HL-60/S4 treated with phorbol 12-myristate 13-acetate at 8.2 ng/mL for 4 days and 3 days (cell line): ENCODE measurements around the gene KLHL4.
"Not testable (repeated sequence)": the region's sequence is repeated elsewhere in the genome, so short reads cannot be mapped to it uniquely, and the experiment has no call there.

Experiments used
- in situ Hi-C: fragments of 300-500 bp; cut with MboI; formaldehyde crosslinking; loops from 2 replicates; pipeline ENCODE4 v1.15.0; 2022; ENCODE audit warnings: low sequenced_read_pairs

The KLHL4 gene

DNA sequence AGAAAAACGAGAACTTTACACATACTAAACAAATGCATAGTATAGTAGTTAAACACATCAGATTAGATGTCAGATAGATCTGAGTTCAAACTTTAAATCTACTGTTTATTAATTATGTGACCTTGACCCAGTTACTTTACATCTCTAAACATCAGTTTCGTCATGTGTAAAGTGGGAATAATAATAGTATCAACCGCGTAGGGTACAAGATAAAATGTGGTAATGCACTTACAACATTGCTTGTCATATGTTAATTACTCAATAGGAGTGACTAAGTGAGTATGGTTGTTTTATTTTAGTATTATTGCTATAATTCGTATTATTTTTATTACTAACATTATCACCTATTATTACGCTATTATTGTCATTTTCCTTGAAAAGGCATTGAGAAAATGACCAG, 144.2 kb downstream of the KLHL4 start:
- in situ Hi-C loops = no loop called here

DNA sequence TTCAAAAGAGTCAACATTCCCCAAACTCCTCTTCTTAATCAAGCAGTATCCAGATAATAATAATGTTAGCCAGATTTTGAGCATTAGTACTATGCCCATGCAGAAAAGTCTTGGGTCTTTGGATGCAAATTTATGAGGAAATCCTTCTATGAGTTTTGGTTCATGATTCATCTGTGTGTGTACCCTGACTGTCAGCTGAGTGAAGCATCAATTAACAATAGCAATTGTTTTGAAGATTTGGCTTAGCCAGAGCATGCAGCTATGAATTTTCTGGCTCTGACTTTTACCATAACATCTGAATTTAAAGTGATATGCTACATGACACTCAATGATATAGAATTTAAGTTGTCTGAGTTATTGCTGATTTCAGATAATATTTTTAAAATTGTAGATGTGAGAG, 145.8 kb downstream of the KLHL4 start:
- in situ Hi-C loops = no loop called here

DNA sequence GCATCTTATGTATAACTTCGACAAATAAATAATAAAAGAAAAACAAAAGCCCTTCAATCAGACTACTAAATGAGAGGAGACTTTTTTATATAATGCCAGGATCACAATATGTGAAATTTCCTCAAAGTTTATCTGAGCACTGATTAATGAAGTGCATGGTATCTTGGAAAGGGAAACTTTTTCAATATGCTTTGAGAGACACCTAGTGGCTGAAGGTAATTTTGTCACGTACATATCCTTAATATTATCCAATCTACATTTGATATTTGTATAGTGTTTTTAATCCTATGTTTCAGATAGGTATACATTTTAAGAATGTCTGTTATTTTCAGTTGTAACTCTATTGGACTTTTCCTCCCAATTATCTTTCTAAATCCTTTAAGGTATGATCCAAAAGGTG, 146.8 kb downstream of the KLHL4 start:
- in situ Hi-C loops = no loop called here

DNA sequence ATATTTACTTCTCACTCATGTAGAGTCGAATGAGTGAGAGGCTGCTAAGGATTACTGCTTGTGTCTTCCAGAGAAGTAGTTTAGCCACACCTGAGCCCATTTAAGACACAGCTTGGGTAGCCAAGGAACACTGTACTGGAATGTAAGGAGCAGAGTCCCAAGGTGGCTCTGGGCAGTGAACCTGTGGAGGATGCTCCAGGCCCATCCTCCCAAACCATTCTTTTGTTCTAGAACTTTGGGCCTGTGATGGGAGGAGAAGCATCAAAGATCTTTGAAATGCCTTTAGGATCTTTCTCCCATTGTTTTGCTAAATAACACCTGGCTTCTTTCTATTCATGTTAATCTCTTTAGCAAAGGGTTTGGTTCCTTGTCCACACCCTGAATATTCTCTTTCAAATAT, 162.2 kb downstream of the KLHL4 start:
- in situ Hi-C loops = no loop called here

DNA sequence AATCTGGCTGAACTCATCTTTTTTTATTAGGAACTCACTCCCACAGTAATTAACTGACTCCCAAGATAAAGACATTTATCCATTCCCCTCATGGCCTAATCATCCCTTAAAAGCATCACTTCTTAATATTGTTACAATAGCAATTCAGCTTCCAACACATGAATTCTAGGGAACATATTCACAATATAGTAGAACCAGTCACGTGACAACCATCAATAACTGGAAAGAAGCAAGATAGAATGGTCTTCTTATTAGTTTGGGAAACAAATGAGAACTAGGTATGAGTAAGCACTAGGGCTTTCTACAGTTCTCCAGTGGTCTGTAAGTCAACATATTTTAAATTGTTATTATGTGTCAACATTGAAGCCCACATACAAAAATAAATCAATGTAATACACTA, 170.1 kb downstream of the KLHL4 start:
- in situ Hi-C loops = no loop called here

DNA sequence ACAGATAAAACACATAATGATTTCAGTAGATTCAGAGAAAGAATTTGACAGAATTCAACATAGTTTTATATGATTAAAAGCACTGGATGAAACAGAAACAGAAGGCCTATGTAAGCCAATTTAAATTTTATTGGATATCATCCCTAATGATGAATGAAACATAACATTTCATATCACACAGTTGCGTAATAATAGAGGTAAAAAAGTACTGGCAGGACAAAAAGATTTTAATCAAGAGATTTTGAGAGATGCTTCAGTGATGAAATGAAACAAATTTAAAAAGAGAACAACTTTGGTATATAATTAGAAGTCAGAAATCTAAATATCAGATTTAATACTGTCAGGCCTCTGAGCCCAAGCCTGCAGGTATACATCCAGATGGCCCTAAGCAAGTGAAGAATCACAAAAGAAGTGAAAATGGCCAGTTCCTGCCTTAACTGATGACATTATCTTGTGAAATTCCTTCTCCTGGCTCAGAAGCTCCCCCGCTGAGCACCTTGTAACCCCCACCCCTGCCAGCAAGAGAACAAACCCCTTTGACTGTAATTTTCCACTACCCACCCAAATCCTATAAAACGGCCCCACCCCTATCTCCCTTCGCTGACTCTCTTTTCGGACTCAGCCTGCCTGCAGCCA, 170.6 kb downstream of the KLHL4 start:
- in situ Hi-C loops = not testable (repeated sequence)

DNA sequence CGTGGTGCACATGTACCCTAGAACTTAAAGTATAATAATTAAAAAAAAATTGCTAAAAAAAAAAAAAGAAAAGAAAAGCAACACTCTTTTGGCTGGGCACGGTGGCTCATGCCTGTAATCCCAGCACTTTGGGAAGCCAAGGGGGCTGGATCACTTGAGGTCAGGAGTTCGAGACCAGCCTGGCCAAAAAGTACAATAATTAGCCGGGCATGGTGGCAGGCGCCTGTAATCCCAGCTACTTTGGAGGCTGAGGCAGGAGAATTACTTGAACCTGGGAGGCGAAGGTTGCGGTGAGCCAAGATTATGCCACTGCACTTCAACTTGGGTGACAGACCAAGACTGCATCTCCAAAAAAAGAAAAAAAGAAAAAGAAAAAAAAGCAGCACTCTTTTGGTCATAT, 171.6 kb downstream of the KLHL4 start:
- in situ Hi-C loops = not testable (repeated sequence)

DNA sequence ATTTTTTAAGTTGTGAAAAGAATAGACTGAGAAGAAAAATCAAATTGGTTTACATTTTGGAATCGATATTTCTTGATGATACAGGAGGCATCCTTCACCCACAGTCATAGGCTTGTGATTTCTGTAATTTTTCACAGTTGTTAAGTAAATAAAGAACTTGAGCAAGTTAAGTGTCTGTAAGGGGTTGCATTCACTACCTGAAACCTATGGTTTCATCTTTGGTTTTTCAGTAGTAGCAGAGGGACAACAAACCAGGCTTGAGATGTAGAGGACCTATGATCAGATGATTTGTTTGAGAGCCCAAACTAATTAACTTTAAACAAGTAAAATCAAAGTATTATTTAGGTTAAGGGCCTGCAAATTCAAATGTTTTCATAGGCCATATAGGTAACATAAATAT, 175.6 kb downstream of the KLHL4 start:
- in situ Hi-C loops = no loop called here

DNA sequence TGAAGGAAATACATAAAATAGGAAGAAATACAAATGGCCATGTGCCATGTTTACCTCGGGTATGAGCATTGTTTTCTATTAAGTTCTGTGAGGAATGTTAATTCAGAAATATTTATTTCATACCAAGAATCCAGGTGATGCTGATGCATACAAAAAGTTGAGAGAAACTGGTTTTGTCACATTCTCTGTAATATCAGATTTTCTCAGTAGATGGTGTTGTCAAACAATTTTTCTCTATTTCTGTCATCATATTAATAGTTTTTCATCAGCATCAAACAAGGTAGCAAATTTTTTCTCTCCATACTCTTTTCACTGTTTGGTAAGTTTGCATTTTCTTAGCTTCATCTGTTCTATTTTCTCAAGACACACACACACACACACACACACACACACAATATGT, 179.8 kb downstream of the KLHL4 start:
- in situ Hi-C loops = no loop called here

DNA sequence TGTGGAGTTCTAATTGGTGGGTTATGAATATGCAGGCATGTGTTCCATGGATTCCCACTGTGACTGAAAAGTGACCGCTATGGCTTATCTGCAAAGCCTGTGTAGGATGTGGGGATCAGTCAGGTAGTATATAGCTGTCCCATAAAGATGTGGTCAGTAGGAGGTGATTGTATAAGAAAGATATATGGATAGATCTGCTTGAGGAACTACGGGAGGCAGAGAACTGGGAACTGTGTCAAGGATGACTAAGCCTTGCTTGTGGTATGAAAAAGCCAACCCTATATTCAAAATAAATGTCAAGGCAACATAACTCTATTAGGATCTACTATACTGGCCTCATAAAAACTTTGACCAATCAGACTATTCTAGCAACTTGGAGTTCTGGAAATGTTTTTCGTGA, 185.2 kb downstream of the KLHL4 start:
- in situ Hi-C loops = no loop called here

DNA sequence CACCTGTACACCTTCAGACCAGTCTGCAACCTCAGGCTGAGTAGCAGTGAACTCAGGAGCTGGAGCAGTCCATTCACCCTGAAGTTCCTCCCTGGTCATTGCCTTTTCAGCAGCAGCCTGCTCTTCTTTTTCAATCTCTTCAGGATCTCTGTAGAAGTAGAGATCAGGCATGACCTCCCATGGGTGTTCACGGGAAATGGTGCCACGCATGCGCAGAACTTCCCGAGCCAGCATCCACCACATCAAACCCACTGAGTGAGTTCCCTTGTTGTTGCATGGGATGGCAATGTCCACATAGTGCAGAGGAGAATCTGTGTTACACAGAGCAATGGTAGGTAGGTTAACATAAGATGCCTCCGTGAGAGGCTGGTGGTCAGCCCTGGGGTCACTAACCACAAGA, 185.9 kb downstream of the KLHL4 start:
- in situ Hi-C loops = not testable (repeated sequence)

DNA sequence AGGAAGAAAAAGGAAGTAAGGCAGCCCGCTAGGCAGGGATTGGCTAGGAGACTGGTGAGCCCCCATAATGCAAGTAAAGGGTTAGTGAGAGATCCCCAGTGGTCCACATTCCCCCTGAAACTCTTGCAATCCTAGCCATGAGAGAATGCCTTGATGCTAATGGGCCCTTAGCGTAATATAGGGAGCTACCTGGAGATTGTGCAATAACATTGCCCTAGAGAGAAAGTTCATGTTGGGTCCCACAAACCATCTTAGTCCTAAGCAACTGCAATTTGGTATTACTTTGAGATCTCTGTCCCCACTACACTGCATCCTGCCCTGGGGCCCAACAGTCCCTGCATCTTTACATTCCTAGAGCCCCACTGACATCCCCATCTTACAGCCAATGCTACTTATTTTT, 188.5 kb downstream of the KLHL4 start:
- in situ Hi-C loops = no loop called here

DNA sequence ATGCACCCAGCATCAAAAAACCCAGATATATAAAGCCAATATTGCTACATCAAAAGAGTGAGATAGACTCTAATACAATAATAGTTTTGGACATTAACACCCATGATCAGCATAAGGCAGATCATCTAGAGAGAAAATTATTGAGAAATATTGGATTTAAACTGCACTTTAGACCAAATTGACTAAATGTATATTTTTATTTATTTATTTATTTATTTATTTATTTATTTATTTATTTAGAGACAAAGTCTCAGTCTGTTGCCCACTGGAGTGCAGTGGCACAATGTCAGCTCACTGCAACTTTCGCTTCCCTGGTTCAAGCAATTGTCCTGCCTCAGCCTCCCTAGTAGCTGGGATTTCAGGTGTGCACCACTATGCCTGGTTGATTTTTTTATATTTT, 193.0 kb downstream of the KLHL4 start:
- in situ Hi-C loops = no loop called here
